ENCODE results near the gene BRF1.

DNA sequence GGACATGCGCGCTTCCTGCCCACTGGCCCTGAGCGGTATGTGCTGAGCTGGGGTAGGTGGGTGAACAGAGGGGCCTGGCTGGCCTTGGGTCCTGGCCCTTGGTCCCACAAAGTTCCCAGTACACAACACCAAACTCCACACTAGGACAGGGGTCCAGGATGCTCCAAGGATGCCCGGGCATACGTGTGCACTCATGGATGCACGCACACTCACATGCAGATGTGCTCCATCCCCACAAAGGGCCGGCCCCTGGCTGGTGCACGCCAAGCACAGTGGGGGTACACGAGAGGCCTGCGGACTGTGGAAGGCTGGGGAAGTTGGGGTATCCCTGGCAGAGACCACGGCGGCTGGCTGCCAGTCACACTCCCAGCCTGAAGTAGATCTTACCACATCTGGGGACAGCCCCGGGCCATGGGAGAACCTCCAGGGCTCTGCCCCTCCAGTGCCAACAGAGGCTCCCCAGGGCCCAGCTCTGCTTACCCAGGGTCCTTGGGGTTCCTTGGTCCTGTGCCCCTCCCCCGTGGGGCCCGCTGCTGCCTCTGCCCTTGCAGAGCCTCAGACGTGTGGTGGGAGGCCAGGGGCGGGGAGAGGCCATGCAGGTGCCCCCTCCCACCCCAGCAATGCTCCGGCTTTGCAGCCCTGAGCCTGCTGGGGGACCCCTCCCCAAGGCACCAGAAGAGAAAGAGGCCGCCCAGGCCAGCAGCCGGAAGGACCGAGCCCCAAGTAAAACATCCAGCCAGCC is 95.7 kb downstream of the BRF1 start:
- TF ChIP-seq POLR2A (IDR thresholded peaks at IDR 0.05), result no peak
- no peak for TF ChIP-seq POLR2AphosphoS5 (IDR thresholded peaks at IDR 0.05)
- no peak for TF ChIP-seq CTCF (IDR thresholded peaks at IDR 0.05)
- TF ChIP-seq EP300 (IDR thresholded peaks at IDR 0.05), result no peak

Measured in suprapubic skin (tissue), 4 donors.